ENCODE results near the gene MORN4. TPM values are rescaled to one million over a fixed set of nuclear protein-coding genes. Genes with fewer than 3 reads are reported as not detected.

Gene MORN4
- total and polyA plus RNA-seq, 9 of the 15 experiments (the other 6 are each of a cell fraction or from before 2014, with no cell fraction given) = 8.3 to 23.9 (median 11.7) TPM

DNA sequence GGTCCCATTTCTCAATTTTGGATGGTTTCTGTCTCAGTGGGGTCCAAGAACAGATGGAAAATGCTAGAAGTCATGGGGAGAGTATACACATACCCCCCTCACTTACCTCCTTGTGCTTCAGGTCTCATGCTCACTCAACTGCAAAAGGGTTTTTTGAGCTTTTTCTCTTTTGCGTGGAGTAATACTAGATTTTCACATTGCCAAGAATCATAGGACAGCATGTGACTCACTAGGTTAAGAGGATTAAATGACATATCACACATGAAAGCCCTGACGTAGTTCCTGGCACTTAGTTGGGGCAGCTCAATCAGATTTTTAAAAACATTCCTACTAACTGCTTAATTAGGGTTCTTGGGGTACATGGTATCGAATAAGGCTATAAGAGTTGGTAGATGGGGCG, 11.6 kb upstream of the MORN4 start:
- FAIRE-seq (no peak), ATAC-seq (no peak), DNase-seq (ENCODE audit: extremely low read depth in 1 of 4, low spot score in 3 of 4) (no peak)
- in situ Hi-C loops (cut with MboI) = no loop called here
- no peak overlapping the region for H2AFZ ChIP-seq (ENCODE audit: low read depth, low read length)
- ChIA-PET CTCF (ENCODE audit: low intra/inter-chr PET ratio) (no interaction called here), POLR2A (interaction anchor here (0.6 to 0.9 kb wide), 2 partner anchors 18 to 19 kb away, joined by 3 to 4 read pairs; no protein-coding TSS in a partner anchor)
- peaks cover 66% of the 10 kb centered on the region for H3K79me2 ChIP-seq (ENCODE audit: control insufficient read depth, insufficient read depth, low read length)
- intact Hi-C loops (cut with micrococcal nuclease) = no loop called here
- BruUV-seq (replicated peaks) = no TSS peak
- H3K4me1 ChIP-seq (replicated peaks in 1 of 2; ENCODE audit: control insufficient read depth in 2 of 2, insufficient read depth in 2 of 2, low read length in 2 of 2) = peaks cover 13 to 31% of the 10 kb centered on the region in 2 experiments
- no peaks in the 10 kb centered on the region for H4K20me1 ChIP-seq (replicated peaks; ENCODE audit: control insufficient read depth, insufficient read depth, low read length)
- TF ChIP-seq ZNF583 (CRISPR knock-in tag; IDR thresholded peaks at IDR 0.05) (no peak), RB1 (IDR thresholded peaks at IDR 0.05; ENCODE audit: low read depth) (no peak), TEAD1 (CRISPR knock-in tag; IDR thresholded peaks at IDR 0.05) (no peak), LCOR (CRISPR knock-in tag; IDR thresholded peaks at IDR 0.05) (no peak), ZNF75A (CRISPR knock-in tag; IDR thresholded peaks at IDR 0.05) (no peak), POLR2B (IDR thresholded peaks at IDR 0.05; ENCODE audit: low read depth, partially characterized antibody) (no peak), MCM2 (IDR thresholded peaks at IDR 0.05; ENCODE audit: low read depth) (no peak), ZNF121 (CRISPR knock-in tag; conservative IDR thresholded peaks at IDR 0.05) (no peak), ZSCAN32 (CRISPR knock-in tag; IDR thresholded peaks at IDR 0.05) (no peak), GTF2A2 (tag; IDR thresholded peaks at IDR 0.05) (no peak), DPF2 (IDR thresholded peaks at IDR 0.05) (no peak)
- TF ChIP-seq, protein P1, sequence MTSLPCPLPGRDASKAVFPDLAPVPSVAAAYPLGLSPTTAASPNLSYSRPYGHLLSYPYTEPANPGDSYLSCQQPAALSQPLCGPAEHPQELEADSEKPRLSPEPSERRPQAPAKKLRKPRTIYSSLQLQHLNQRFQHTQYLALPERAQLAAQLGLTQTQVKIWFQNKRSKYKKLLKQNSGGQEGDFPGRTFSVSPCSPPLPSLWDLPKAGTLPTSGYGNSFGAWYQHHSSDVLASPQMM (CRISPR knock-in tag; IDR thresholded peaks at IDR 0.05) = no peak
- TF ChIP-seq, protein P2, sequence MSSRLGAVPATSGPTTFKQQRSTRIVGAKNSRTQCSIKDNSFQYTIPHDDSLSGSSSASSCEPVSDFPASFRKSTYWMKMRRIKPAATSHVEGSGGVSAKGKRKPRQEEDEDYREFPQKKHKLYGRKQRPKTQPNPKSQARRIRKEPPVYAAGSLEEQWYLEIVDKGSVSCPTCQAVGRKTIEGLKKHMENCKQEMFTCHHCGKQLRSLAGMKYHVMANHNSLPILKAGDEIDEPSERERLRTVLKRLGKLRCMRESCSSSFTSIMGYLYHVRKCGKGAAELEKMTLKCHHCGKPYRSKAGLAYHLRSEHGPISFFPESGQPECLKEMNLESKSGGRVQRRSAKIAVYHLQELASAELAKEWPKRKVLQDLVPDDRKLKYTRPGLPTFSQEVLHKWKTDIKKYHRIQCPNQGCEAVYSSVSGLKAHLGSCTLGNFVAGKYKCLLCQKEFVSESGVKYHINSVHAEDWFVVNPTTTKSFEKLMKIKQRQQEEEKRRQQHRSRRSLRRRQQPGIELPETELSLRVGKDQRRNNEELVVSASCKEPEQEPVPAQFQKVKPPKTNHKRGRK (tag; IDR thresholded peaks at IDR 0.05) = no peak
- TF ChIP-seq, protein P3, sequence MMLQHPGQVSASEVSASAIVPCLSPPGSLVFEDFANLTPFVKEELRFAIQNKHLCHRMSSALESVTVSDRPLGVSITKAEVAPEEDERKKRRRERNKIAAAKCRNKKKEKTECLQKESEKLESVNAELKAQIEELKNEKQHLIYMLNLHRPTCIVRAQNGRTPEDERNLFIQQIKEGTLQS (IDR thresholded peaks at IDR 0.05) = no peak
- TF ChIP-seq, protein P3 (CRISPR knock-in tag; conservative IDR thresholded peaks at IDR 0.05) = no peak
- WGBS (ENCODE audit: insufficient coverage, low coverage, missing lambda C conversion rate) = 90% methylated on average over 4 of the region's 4 CpGs
- H3K9me1 ChIP-seq (ENCODE audit: control insufficient read depth, insufficient read depth, low read length) = no peaks in the 10 kb centered on the region
- no peaks in the 10 kb centered on the region for H3K9me3 ChIP-seq (replicated peaks; ENCODE audit: control insufficient read depth, insufficient read depth, low read depth, low read length)
- H3K4me2 ChIP-seq (ENCODE audit: insufficient read depth, low read length) = no peak overlapping the region
- H3K9ac ChIP-seq (ENCODE audit: insufficient read depth in 1 of 2, low read depth in 2 of 2, low read length in 2 of 2) = no peak overlapping the region
- no peak overlapping the region for H3K4me3 ChIP-seq
- H3K36me3 ChIP-seq (ENCODE audit: control insufficient read depth, insufficient read depth, low read length) = peaks cover 31% of the 10 kb centered on the region
- no peaks in the 10 kb centered on the region for H3K27me3 ChIP-seq (ENCODE audit: control insufficient read depth in 2 of 2, insufficient read depth in 2 of 2, low read length in 2 of 2)
- no peak overlapping the region for H3K27ac ChIP-seq (ENCODE audit: extremely low read depth, low read depth, low read length)
